Activated naive CD4-positive, alpha-beta T cell treated with anti-CD3 and anti-CD28 coated beads, Interleukin-2, amount 50 U/mL, for 24 hours (primary cell): ENCODE data around the gene FAU.

Experiments
- H3K27ac Mint-ChIP-seq: one replicate; pipeline ENCODE4 v1.8.0; 2021; ENCODE audit warnings: mild to moderate bottlenecking, mixed read lengths
- H3K27me3 Mint-ChIP-seq: one replicate; pipeline ENCODE4 v1.8.0; 2021; ENCODE audit warnings: mixed read lengths
- H3K36me3 Mint-ChIP-seq: one replicate; pipeline ENCODE4 v1.8.0; 2021; ENCODE audit warnings: mixed read lengths
- H3K4me1 Mint-ChIP-seq: one replicate; pipeline ENCODE4 v1.8.0; 2021; ENCODE audit warnings: mixed read lengths
- H3K4me3 Mint-ChIP-seq: one replicate; pipeline ENCODE4 v1.8.0; 2021; ENCODE audit warnings: mild to moderate bottlenecking, mixed read lengths
- H3K9me3 Mint-ChIP-seq: one replicate; pipeline ENCODE4 v1.8.0; 2021; ENCODE audit warnings: mixed read lengths

Gene FAU

DNA sequence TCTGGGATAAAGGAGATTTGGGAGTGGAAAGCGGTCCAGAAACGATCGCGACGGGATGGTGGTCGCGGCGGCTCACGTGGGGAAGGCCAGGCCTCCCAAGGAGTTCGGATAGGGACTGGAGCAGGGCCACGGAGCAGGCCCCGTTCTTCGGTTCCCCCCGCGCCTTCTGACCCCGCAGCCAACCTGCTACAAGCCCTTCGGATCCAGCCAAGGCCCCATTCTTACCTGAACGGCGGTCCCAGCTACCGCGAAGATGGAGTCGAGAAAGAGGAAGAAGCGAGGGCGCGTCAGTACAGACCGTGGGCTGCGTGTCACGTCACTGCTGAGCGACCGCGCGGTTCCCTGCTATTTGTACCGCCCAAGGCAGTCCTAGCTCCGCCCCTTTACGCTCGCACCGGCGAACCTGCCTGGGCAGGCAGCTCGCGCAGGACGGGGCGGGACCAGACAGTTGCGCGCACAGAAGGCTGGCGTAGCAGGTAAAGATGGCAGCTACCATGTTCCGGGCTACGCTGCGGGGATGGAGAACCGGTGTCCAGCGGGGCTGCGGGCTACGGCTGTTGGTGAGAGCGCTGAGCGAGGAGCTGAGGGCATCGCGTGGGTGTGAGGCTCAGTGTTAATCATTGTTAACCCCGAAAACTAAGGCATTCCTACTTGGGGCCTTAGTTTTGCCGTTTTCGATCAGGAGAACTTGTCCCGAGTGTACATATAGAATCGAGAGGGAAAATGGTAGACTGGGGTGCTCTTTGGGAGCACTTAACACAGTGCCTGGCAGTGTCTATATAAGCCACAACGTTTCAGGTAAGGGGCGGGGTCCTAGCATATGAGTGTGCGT is at the start of gene FAU, which contains the start of gene MRPL49:
Gene FAU (minus strand): TSS at position 270 of the 832 bp plus-strand sequence. CDS start 321 bp downstream, outside the sequence.
Gene MRPL49 (plus strand): TSS at position 457 of the 832 bp plus-strand sequence. CDS start 26 bp downstream, at position 483.
- no peaks in the 10 kb centered on the region for H3K27me3 Mint-ChIP-seq
- peaks cover 51% of the 10 kb centered on the region for H3K4me1 Mint-ChIP-seq
- H3K36me3 Mint-ChIP-seq, result peaks cover 28% of the 10 kb centered on the region
- peak within 1 kb of the TSS; percentile 100 for H3K4me3 Mint-ChIP-seq
- no peaks in the 10 kb centered on the region for H3K9me3 Mint-ChIP-seq
- H3K27ac Mint-ChIP-seq, result peak within 1 kb of the TSS; percentile 99

DNA sequence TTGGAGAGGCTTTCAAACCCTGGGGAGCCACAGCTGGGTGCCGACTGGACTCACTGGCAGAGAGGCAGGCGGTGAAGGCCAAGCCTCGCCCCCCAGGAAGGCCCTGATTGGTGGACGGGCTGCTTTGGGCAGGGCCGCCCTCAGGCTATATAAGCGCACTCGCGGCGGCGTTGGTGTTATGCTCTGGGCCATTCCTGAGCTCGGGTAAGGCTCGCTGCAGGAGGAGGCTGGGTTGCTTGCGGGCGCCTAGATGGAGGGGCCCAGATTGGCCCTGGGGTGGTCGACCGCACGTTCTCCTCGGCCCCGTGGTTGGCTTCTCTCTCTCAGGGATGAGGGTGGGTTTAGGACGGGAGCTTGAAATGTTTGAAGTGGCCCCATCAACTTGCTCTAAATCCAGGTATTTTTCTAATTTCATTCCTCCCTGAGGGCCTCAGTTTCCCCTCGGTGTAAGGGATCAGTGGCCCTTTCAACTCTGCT is 48.2 kb upstream of the FAU start, which contains the start of gene SPDYC:
Gene SPDYC (plus strand): TSS at position 176 of the 477 bp plus-strand sequence. CDS start 1,125 bp downstream, outside the sequence.
- Mint-ChIP-seq H3K4me1 (peaks cover 8% of the 10 kb centered on the region), H3K27me3 (no peaks in the 10 kb centered on the region), H3K9me3 (no peaks in the 10 kb centered on the region), H3K36me3 (no peaks in the 10 kb centered on the region), H3K27ac (peak within 1 kb of the TSS; percentile 46), H3K4me3 (no peak within 1 kb of the TSS)

DNA sequence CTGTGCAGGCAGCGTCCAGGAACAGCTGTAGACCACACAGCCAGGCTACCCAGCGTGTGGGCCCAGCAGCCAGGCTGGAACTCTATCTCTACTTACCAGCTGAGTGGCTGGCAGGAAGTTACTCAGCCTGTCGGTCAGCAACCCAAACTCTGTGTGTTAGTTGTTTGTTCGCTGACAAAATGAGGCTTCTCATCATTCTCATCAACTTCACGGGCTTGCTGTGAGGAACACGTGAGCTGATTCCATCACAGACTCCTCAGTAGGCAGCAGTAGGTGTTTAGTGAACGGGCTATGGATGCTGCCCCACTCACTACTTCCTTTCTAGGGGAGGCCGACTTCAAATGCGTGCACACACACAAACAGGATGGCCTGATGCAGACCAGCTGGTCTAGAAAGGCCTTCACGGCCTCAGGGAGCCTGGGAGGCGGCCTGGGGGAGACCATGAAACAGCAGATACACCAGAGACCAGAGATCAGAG is 47.3 kb upstream of the FAU start:
- Mint-ChIP-seq H3K9me3 (no peaks in the 10 kb centered on the region), H3K4me3 (no peak overlapping the region), H3K4me1 (peaks cover 8% of the 10 kb centered on the region)

DNA sequence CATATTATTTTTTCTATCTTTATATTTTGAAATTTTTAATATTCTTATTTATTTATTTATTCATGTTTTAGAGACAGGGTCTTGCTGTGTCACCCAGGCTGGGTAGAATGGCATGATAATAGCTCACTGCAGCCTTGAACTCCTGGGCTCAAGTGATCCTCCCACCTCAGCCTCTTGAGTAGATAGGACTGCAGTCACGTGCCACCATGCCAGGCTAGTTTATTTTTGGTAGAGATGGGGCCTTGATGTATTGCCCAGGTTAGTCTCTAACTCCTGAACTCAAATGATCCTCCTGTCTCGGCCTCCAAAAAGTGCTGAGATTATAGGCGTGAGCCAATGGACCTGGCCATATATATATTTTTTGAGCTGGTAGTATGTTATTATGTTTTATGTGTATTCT is 45.7 kb upstream of the FAU start:
- Mint-ChIP-seq H3K9me3 (no peaks in the 10 kb centered on the region), H3K4me1 (peaks cover 8% of the 10 kb centered on the region), H3K27me3 (no peaks in the 10 kb centered on the region), H3K27ac (no peak overlapping the region), H3K4me3 (no peak overlapping the region), H3K36me3 (no peaks in the 10 kb centered on the region)

More for the DNA sequence above, 47.3 kb upstream of the FAU start:
- no peaks in the 10 kb centered on the region for H3K27me3 Mint-ChIP-seq
- H3K27ac Mint-ChIP-seq, result peak overlapping the region; percentile 35
- no peaks in the 10 kb centered on the region for H3K36me3 Mint-ChIP-seq

DNA sequence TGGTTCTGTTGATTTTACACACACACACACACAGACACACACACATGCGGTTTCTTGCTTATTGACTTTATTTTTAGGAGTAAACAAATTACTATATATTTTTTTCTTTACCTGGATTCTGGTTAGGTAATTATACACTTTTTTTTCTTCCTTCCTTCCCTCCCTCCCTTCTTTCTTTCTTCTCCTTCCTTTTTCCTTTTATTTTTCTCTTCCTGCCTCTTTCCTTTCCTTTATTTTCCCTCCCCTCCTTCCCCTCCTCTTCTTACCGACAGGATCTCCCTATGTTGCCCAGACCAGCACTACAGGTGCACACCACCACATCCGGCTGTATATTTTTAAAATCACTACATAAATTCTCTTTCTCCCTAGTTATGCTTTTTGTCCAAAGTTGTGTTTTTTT is 45.0 kb upstream of the FAU start:
- Mint-ChIP-seq H3K4me1 (peaks cover 8% of the 10 kb centered on the region), H3K27ac (no peak overlapping the region), H3K9me3 (no peaks in the 10 kb centered on the region), H3K4me3 (no peak overlapping the region), H3K36me3 (no peaks in the 10 kb centered on the region), H3K27me3 (no peaks in the 10 kb centered on the region)

DNA sequence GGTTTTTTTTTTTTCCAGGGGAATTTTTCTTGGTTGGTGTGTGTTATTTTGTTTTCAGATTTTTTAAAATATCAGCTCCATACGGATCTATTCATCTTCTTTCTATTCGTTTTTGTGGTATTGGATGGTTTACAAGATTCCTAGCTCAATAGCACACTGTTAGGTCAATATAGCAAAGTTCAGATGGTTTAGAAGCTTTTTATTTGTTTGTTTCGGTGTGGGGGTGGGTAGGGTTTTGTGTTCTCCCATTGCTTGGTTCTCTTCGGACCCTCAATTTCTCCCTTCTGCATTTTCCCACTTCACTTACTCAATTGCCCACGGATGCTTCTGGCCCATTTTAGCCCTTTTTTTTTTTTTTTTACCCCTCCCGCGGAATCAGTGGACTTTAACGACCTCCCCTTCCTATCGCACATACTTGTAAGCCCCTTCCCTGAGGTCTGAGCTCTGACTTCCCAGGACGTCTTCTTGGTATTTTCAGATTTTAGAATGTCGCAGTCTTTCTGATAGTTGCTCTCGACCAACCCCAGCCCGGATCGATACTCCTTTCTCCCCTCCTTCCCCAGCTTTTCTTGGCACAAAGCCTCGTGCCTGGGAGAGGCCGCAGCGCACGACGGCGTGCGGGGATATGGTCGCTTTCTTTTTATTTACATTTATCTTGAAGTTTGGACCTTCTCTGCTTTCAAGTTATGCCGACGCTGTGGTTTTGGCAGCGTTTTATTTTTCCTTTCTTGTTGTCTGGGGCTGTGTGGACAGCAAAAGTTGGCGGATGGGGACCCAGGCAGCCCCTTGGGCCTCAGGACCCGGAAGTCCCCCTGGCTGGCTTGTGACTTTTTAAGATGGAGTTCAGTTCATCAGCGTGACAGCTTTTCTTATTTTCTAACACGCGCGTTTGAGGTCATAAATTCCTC is 43.7 kb upstream of the FAU start:
- Mint-ChIP-seq H3K36me3 (no peaks in the 10 kb centered on the region), H3K27ac (no peak overlapping the region), H3K27me3 (no peaks in the 10 kb centered on the region), H3K9me3 (no peaks in the 10 kb centered on the region), H3K4me3 (no peak overlapping the region), H3K4me1 (peaks cover 8% of the 10 kb centered on the region)

DNA sequence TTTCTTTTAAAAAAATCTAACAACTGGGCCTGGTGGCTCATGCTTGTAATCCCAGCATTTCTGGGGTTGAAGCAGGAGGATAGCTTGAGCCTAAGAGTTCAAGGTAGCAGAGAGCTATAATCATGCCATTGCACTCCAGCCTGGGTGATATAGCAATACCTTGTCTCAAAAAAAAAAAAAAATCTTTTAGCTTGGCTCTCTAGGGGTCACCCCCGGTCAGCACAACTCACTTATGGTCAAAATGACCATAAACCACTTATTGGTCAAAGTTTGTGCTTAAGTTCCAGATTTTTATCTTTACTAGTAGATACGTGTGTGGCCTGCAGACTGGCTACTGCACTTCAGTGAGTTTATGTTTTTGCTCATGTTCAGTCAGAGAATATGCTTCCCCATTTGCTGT is 41.8 kb upstream of the FAU start:
- H3K27me3 Mint-ChIP-seq, result no peaks in the 10 kb centered on the region
- H3K9me3 Mint-ChIP-seq, result no peaks in the 10 kb centered on the region
- H3K27ac Mint-ChIP-seq, result no peak overlapping the region
- H3K4me3 Mint-ChIP-seq, result no peak overlapping the region
- no peaks in the 10 kb centered on the region for H3K36me3 Mint-ChIP-seq
- no peaks in the 10 kb centered on the region for H3K4me1 Mint-ChIP-seq

DNA sequence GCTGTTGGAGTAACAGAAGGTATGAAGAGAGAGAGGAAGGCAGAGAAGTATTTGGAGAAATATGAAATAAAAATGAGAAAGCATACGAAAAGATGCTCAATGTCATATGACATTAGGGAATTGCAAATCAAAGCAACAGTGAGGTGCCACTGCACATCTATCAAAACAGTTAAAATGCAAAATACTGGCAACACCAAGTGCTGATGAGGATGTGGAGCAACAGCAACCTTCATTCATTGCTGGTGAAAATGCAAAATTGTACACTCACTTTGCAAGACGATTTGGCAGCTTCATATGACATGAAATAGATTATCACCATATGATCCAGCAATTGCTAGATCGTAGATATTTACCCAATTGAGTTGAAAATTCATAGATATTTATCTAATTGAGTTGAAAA is 38.7 kb upstream of the FAU start:
- Mint-ChIP-seq H3K36me3 (no peaks in the 10 kb centered on the region), H3K4me1 (no peaks in the 10 kb centered on the region), H3K27me3 (no peaks in the 10 kb centered on the region), H3K27ac (no peak overlapping the region), H3K9me3 (no peaks in the 10 kb centered on the region), H3K4me3 (no peak overlapping the region)

DNA sequence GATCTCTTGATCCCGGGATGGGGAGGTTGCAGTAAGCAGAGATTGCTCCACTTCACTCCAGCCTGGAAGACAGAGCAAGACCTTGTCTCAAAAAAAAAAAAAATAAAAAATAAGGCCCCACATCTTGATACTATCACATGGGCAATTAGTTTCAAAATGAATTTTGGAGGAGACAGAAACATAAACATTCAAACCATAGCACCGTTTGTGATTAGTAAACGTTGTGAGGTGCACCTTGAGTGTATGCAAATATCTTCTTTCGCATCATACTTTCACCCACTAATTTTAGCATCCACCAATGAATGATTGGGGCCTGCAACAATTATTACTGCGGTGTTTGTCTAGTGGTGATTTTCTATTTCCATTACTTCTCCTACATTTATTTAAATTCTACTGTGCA is 37.1 kb upstream of the FAU start:
- Mint-ChIP-seq H3K36me3 (no peaks in the 10 kb centered on the region), H3K4me1 (no peaks in the 10 kb centered on the region), H3K9me3 (no peaks in the 10 kb centered on the region), H3K4me3 (no peak overlapping the region), H3K27ac (no peak overlapping the region), H3K27me3 (no peaks in the 10 kb centered on the region)

DNA sequence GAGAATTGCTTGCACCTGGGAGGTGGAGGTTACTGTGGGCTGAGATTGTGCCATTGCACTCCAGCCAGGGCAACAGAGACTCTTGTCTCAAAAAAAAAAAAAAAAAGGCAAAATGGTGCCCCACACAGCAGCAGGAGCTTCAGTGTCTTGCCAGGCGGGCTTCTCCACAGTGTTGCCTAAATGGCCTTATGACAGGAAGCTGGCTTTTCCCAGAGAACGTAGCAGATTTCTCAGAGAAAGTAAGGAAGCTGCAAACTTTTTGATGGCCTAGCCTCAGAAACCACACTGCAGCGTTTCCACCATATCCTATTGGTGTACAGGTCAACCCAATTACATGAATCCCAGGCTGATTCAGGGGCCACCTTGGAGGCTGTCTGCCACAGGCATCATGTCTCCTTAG is 35.4 kb upstream of the FAU start:
- no peak overlapping the region for H3K27ac Mint-ChIP-seq
- no peaks in the 10 kb centered on the region for H3K36me3 Mint-ChIP-seq
- H3K4me3 Mint-ChIP-seq, result no peak overlapping the region
- H3K27me3 Mint-ChIP-seq, result no peaks in the 10 kb centered on the region
- no peaks in the 10 kb centered on the region for H3K4me1 Mint-ChIP-seq
- no peaks in the 10 kb centered on the region for H3K9me3 Mint-ChIP-seq

DNA sequence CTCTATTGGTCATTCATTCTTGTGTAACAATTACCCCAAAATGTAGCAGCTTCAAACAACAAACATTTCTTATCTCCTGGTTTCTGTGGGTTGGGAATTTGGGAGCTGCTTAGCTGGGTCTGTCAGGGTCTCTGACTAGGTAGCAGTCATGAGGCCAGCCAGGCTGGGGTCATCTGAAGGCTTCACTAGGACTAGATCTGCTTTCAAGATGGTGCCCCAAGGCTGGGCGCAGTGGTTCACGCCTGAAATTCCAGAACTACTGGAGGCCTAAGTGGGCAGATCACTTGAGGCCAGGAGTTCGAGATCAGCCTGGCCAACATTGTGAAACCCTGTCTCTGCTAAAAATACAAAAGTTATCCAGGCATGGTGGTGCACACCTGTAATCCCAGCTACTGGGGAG is 35.0 kb upstream of the FAU start:
- H3K27ac Mint-ChIP-seq, result no peak overlapping the region
- H3K4me1 Mint-ChIP-seq, result no peaks in the 10 kb centered on the region
- no peaks in the 10 kb centered on the region for H3K36me3 Mint-ChIP-seq
- H3K27me3 Mint-ChIP-seq, result no peaks in the 10 kb centered on the region
- no peak overlapping the region for H3K4me3 Mint-ChIP-seq
- H3K9me3 Mint-ChIP-seq, result no peaks in the 10 kb centered on the region

DNA sequence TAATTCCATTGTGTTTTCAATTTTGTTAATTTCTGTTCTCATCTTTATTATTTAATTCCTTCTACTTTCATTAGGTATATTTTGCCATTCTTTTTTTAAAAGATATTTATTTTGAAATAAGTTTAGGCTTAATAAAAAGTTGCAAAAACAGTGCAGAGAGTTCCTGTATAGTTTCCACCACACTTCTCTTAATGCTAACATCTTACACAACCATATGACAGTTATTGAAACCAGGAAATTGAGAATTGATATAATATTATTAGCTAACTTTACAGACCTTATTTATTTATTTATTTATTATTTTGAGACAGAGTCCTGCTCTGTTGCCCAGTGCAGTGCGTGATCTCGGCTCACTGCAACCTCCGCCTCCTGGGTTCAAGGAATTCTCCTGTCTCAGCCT is 34.3 kb upstream of the FAU start:
- Mint-ChIP-seq H3K9me3 (no peaks in the 10 kb centered on the region), H3K36me3 (no peaks in the 10 kb centered on the region), H3K27ac (no peak overlapping the region), H3K4me3 (no peak overlapping the region), H3K4me1 (no peaks in the 10 kb centered on the region), H3K27me3 (no peaks in the 10 kb centered on the region)

DNA sequence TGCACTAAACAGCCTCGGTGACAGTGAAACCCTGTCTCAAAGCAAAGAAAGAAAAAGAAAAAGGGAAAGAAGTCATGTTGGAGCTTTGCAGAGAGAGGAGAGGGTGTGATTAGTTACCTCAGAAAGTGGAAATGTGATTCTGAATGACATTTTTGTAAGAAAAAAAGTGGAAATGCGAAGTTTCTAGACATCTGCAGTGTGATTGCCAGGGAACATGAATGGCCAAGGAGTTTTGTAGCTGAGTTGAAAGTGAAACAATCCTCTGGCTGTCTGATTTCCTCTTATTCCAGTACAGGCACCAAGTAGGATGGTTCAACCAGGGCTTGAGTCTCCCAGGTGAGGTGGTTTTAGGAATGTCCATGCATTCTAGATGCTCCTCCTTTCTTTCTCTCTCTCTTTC is 30.2 kb upstream of the FAU start:
- H3K27me3 Mint-ChIP-seq, result no peaks in the 10 kb centered on the region
- no peak overlapping the region for H3K4me3 Mint-ChIP-seq
- H3K27ac Mint-ChIP-seq, result no peak overlapping the region
- no peaks in the 10 kb centered on the region for H3K4me1 Mint-ChIP-seq
- peaks cover 1% of the 10 kb centered on the region for H3K36me3 Mint-ChIP-seq
- no peaks in the 10 kb centered on the region for H3K9me3 Mint-ChIP-seq

DNA sequence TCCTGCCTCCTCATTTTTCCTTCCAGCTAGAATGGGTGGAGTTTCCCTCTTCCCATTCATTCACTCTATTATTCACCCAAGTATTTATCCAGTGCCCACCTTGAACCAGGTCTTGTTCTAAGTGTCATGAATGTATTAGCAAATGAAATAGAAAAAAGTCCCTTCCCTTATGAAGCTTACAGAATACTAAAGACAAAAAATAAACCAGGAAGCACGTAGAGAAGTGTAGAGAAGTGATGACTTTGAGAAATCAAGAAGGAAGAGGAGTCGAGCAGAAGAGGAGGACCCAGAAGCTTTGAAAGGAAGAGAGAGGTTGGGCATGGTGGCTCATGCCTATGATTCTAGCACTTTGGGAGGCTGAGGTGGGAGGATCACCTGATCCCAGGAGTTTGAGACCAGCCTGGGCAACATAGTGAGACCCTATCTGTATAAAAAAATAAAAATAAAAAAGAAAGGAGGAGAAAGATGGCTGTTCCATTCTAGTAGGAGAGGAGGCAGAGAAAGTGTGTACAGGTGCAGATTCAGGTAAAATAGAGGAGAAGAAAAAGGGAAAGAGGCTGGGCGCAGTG is 29.5 kb upstream of the FAU start:
- Mint-ChIP-seq H3K4me3 (no peak overlapping the region), H3K27me3 (no peaks in the 10 kb centered on the region), H3K27ac (no peak overlapping the region), H3K9me3 (no peaks in the 10 kb centered on the region), H3K36me3 (peaks cover 1% of the 10 kb centered on the region), H3K4me1 (no peaks in the 10 kb centered on the region)

DNA sequence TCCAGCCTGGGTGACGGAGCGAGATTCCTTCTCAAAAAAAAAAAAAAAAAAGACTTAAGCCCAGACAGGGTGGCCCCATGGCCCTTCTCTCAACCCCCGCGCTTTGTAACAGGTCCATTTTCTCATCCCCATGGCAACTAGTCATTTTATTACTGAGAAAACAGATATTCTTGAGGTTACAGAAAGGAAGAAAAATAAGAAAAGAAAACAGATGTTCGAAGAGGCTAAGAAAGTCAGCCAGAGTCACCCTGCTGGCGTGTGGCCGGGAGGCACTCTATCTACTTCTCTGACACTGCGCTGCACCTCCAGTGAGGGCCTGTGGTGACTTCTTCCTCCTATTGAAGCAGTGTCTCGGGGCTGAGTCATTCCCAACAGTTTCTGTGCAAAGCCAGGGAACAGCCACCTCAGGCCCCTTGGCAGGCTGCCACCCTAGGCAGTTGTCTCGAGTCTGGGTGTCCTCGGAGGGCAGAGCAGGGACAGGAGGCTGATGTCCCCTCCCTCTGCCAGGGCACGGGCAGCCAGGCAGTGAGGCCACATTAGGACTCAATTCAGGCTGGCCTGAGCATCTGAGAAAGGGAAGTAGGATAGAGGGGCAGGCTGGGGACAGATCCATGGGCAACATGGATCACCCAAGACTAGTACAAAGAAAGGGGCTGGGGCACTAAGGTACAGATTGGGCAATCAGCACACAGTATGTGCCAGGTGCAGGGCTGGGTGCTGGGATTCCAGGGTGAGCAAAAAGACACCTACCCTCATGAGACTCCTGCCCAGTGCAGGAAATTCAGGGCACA is 28.8 kb upstream of the FAU start:
- Mint-ChIP-seq H3K27ac (no peak overlapping the region), H3K36me3 (peaks cover 1% of the 10 kb centered on the region), H3K27me3 (no peaks in the 10 kb centered on the region), H3K9me3 (no peaks in the 10 kb centered on the region), H3K4me1 (no peaks in the 10 kb centered on the region), H3K4me3 (no peak overlapping the region)
